ENCODE results near the gene LGALS1.

- TF ChIP-seq, protein P1, sequence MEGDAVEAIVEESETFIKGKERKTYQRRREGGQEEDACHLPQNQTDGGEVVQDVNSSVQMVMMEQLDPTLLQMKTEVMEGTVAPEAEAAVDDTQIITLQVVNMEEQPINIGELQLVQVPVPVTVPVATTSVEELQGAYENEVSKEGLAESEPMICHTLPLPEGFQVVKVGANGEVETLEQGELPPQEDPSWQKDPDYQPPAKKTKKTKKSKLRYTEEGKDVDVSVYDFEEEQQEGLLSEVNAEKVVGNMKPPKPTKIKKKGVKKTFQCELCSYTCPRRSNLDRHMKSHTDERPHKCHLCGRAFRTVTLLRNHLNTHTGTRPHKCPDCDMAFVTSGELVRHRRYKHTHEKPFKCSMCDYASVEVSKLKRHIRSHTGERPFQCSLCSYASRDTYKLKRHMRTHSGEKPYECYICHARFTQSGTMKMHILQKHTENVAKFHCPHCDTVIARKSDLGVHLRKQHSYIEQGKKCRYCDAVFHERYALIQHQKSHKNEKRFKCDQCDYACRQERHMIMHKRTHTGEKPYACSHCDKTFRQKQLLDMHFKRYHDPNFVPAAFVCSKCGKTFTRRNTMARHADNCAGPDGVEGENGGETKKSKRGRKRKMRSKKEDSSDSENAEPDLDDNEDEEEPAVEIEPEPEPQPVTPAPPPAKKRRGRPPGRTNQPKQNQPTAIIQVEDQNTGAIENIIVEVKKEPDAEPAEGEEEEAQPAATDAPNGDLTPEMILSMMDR (IDR thresholded peaks at IDR 0.05): no peak
- no peak for TF ChIP-seq POLR2A (IDR thresholded peaks at IDR 0.05)
Measured at GRCh38 chr22:37709445-37709765, 34.0 kb downstream of the LGALS1 start.

Measured in testis (tissue), 2 donors.